SJCRH30 (cell line): ENCODE data around the gene TMED3. TPM values are rescaled to one million over a fixed set of nuclear protein-coding genes. Genes with fewer than 3 reads are reported as not detected.

ENCODE experiments used
- DNase-seq, 2 experiments: peaks; one replicate each; pipeline ENCODE4 v3.0.0-alpha.2; 2015 to 2020
- H3K27ac ChIP-seq: fragments of 250-450 bp; sonication (Bioruptor Pico); 2 replicates; pipeline ENCODE4 v1.5.1; 2020; ENCODE audit warnings: mild to moderate bottlenecking, moderate library complexity
- H3K27me3 ChIP-seq: fragments of 250-450 bp; sonication (Bioruptor Pico); 2 replicates; pipeline ENCODE4 v1.5.1; 2020; ENCODE audit warnings: mild to moderate bottlenecking, moderate library complexity
- H3K36me3 ChIP-seq: fragments of 250-450 bp; sonication (Bioruptor Pico); 2 replicates; pipeline ENCODE4 v1.5.1; 2020; ENCODE audit warnings: mild to moderate bottlenecking, moderate library complexity
- H3K4me1 ChIP-seq: fragments of 250-450 bp; sonication (Bioruptor Pico); 2 replicates; pipeline ENCODE4 v1.5.1; 2020; ENCODE audit warnings: mild to moderate bottlenecking, moderate library complexity
- H3K4me3 ChIP-seq: fragments of 250-450 bp; sonication (Bioruptor Pico); 2 replicates; pipeline ENCODE4 v1.5.1; 2020; ENCODE audit warnings: mild to moderate bottlenecking, moderate library complexity
- H3K9me3 ChIP-seq: fragments of 250-450 bp; sonication (Bioruptor Pico); replicated peaks from 2 replicates; pipeline ENCODE4 v1.5.1; 2020; ENCODE audit warnings: mild to moderate bottlenecking, moderate library complexity
- total RNA-seq: library from RNA; depleted of rRNA; stranded (reverse); fragments of >200 nt; shearing (Covaris generic); gene quantifications from 2 replicates; pipeline ENCODE4 v1.2.3, GENCODE V29; 2014

Gene TMED3
- total RNA-seq, 1 experiment from 2014 or later: 31.9 TPM

DNA sequence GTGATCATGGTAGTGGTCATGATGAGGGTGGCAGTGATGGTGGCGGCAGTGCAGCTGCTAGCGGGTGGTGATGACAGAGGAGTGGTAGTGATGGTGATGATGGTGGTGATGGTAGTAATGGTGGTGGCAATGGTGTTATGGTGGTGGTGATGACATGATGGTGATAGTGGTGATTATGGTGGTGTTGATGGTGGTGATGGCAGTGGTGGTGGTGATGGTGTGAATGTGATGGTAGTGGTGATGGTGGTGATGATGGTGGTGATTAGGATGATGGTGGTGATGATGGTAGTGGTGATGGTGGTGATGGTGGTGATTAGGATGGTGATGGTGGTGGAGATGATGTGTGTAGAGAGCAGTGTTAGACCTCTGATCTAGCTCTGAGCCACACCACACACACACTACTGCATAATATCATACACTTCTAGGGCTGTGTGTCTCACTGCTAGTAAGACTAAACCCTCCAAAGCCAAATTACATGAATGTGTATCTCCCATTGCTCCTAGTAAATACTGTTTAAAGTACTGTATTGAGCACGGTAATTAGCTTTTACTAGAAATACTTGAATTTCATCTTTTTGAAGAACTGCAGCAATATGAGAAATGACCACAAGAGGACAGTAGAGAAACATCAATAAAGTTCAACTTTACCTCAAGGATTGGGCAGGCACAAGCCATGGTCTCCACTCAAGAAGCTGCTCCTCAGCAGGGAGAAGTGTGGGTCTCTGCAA is 28.8 kb downstream of the TMED3 start:
- H3K9me3 ChIP-seq: no peaks in the 10 kb centered on the region
- DNase-seq: peak in 1 of 2 experiments; percentile 66
- no peaks in the 10 kb centered on the region for H3K27me3 ChIP-seq
- no peak overlapping the region for H3K4me3 ChIP-seq
- H3K36me3 ChIP-seq: no peaks in the 10 kb centered on the region
- no peak overlapping the region for H3K27ac ChIP-seq
- no peaks in the 10 kb centered on the region for H3K4me1 ChIP-seq

DNA sequence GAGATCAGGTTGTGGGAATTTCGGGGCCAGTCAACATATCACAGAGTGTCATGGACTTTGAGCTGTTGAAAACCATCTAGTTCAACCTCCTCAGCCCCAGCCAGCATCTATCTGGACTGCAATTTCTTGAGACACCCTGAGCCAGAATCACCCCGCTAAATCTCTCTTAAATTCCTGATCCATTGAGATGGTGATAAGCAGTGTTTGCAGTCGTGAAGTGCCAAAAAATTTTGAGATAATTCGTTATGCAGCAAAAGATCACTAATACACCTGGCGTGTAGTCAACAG is 29.3 kb downstream of the TMED3 start:
- no peak overlapping the region for H3K4me3 ChIP-seq
- H3K9me3 ChIP-seq: no peaks in the 10 kb centered on the region
- H3K4me1 ChIP-seq: no peaks in the 10 kb centered on the region
- no peak for DNase-seq
- no peak overlapping the region for H3K27ac ChIP-seq
- H3K36me3 ChIP-seq: no peaks in the 10 kb centered on the region
- H3K27me3 ChIP-seq: no peaks in the 10 kb centered on the region

DNA sequence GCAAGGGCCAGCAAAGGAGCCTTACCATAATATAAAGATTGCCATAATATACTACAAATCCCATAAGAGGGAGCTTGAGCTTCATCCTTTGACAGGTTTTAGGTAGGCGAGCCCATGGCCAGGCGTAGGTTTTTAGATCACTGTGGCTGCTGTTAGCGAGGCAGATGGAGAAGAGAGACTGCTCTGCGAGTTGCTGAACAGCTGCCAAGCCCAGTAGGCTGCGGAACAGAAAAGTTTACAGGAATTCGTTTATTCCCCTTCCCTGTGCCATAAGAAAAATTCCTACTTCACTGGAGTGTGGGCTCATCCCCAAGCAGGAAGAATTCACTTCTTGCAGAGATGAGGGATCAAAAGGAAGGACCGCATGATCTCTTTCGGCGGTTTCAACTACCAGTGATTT is 30.5 kb downstream of the TMED3 start:
- H3K4me1 ChIP-seq: no peaks in the 10 kb centered on the region
- no peaks in the 10 kb centered on the region for H3K36me3 ChIP-seq
- H3K9me3 ChIP-seq: no peaks in the 10 kb centered on the region
- H3K4me3 ChIP-seq: no peak overlapping the region
- no peaks in the 10 kb centered on the region for H3K27me3 ChIP-seq
- H3K27ac ChIP-seq: no peak overlapping the region
- DNase-seq: no peak

DNA sequence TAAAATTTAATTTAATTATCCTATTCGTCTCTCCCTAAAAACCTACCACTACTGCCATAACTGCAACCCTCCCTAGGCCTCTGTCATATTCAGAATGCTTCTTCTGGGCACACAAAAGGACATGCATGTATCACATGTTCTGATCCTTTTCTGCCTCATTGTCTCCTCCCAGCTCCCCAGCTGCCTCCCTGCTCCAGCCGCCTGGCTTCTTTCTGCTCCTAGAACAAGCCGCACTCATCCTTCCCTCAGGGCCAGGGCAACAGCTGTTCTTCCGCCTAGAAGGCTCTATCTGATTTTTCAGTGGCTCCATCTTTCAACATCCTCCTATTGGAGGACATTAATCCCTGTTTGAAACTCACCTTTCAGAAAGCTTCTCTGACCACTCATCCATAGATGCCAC is 38.6 kb downstream of the TMED3 start:
- H3K27me3 ChIP-seq: no peaks in the 10 kb centered on the region
- no peaks in the 10 kb centered on the region for H3K9me3 ChIP-seq
- peaks cover 4% of the 10 kb centered on the region for H3K4me1 ChIP-seq
- no peak overlapping the region for H3K27ac ChIP-seq
- no peaks in the 10 kb centered on the region for H3K36me3 ChIP-seq
- peak; percentile 81 to 84 for DNase-seq
- H3K4me3 ChIP-seq: no peak overlapping the region

DNA sequence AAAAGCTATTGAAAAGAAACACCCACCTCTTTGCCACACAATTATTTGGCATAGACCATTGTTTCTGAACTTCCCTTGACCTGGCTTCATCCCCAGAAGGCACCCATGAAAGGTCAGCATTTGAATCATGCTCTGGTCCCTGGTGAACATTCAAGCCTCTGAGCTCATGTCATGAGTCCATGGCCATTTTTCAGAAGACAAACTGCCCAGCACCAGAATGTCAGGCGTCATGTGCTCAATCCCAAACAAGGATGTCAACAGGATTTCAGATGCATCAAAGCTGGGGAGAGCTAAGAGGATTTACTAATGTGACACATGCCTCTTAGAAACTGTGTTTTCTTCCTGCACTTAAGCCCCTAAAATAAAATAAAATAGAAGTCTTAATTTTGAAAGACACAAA is 41.3 kb downstream of the TMED3 start:
- peaks cover 4% of the 10 kb centered on the region for H3K4me1 ChIP-seq
- no peak for DNase-seq
- H3K4me3 ChIP-seq: no peak overlapping the region
- no peaks in the 10 kb centered on the region for H3K9me3 ChIP-seq
- no peak overlapping the region for H3K27ac ChIP-seq
- no peaks in the 10 kb centered on the region for H3K27me3 ChIP-seq
- no peaks in the 10 kb centered on the region for H3K36me3 ChIP-seq

DNA sequence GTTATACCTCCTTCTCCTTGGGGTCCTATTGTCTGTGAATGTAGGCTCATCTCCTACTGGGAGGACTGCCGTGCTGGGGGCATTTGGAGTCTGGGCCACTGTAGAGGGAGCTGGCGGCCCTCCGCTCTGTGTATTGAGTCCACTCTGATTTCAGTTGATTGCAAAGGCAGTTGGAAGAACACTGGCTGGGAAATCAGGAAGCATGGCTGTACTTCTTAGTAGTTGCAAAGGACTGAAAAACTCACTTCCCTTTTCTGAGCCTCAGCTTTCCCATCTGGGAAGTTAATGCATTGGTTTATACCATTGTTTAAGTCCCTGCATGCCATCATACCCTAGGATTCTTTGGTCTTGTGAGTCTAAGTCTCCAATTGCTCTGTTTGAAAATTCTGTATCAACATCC is 46.7 kb downstream of the TMED3 start:
- Histone ChIP-seq H3K9me3 (no peaks in the 10 kb centered on the region), H3K4me3 (no peak overlapping the region), H3K27me3 (no peaks in the 10 kb centered on the region), H3K36me3 (no peaks in the 10 kb centered on the region), H3K27ac (no peak overlapping the region), H3K4me1 (no peaks in the 10 kb centered on the region)
- DNase-seq: no peak

DNA sequence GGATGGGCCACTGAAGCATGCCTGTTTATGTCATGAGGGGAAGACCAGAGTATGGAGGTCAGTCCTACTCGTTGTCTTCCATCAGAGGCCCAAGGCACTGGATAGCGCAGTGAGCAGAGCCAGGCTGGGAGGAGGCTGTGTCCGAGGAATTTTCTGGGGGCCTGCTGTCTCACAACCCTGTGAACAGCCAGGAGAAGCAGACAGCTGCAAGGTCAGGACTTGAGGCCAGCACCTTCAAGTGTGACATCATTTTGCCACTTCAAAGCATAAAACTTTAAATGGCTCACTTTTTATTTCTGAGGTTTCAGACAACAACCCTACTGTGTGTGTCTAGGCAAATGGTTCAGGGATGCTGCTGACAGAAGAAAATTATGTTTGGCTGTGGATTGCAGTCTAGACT is 47.2 kb downstream of the TMED3 start:
- peak; percentile 9 to 16 for DNase-seq
- Histone ChIP-seq H3K4me1 (no peaks in the 10 kb centered on the region), H3K27me3 (no peaks in the 10 kb centered on the region), H3K36me3 (no peaks in the 10 kb centered on the region), H3K9me3 (no peaks in the 10 kb centered on the region), H3K4me3 (no peak overlapping the region), H3K27ac (no peak overlapping the region)

DNA sequence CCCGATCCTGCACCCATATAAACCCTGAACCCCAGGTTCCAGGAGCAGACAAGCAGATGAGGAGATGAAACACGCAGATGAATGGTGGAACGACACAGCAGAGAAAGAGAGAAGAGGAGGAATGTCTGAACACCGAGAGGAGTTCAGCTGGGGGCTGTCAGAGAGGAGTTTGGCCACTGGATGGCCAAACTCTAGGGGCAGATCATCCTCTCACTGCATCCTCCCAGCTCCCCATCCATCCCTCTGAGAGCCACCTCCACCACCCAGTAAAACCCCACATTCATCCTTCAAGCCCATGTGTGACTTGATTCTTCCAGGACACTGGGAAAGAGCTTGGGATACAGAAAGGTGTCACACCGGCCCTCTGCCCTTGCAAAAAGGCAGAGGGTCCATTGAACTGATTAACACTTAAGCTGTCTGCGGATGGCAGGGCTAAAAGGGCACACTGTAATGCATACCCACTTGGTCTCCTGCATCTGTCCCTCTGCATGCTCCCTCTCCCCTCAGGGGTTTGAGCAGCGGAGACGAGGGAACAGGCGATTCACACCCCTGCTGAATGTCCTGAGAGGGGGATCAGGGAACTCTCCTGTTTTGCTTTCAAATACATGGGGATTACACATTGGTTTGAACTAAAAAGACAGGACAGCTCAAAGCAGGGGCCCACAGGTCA is 53.8 kb downstream of the TMED3 start:
- Histone ChIP-seq H3K27me3 (no peaks in the 10 kb centered on the region), H3K4me3 (no peak overlapping the region), H3K4me1 (no peaks in the 10 kb centered on the region), H3K27ac (no peak overlapping the region), H3K36me3 (no peaks in the 10 kb centered on the region), H3K9me3 (no peaks in the 10 kb centered on the region)
- no peak for DNase-seq

DNA sequence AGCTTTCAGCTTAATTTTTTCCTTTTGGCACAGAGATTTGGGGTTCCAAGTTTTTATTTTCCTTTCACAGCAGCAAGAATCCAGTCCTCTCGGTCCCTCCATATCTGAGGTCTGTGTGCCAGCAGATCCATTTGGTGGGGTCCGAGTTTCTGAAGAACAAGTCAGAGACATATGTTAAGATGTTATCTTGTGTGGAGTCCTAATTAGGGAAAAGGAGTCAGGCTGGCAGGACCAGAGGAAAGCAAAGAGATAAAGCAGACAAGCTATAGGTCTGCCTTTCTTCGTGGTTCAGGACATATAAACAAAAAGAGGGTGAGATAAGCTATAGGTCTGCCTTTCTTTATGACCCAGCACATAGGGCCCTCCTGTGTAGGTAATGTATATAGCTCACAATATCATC is 54.9 kb downstream of the TMED3 start:
- Histone ChIP-seq H3K9me3 (no peaks in the 10 kb centered on the region), H3K4me1 (no peaks in the 10 kb centered on the region), H3K27me3 (no peaks in the 10 kb centered on the region), H3K36me3 (no peaks in the 10 kb centered on the region), H3K27ac (no peak overlapping the region), H3K4me3 (no peak overlapping the region)
- DNase-seq: no peak

DNA sequence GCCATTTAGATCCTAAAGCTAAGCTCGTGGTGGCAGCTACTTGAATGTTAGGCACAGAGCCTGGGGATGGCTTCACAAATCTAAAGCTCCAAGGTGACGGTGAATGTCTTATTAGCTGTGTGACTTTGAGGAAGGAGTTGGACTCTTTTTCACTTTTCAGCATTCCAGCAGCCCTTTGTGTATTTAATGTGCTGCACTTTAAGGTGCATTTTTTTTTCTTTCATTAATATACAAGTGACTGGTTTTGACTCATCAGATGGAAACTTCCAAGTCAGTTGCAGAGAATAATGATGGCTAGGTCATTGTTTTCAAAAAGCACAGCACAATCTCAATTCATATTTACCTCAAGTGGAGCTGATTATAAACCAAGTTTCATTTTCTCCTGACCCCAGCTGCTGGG is 55.8 kb downstream of the TMED3 start:
- H3K9me3 ChIP-seq: no peaks in the 10 kb centered on the region
- H3K4me3 ChIP-seq: no peak overlapping the region
- DNase-seq: no peak
- no peaks in the 10 kb centered on the region for H3K4me1 ChIP-seq
- no peaks in the 10 kb centered on the region for H3K36me3 ChIP-seq
- no peaks in the 10 kb centered on the region for H3K27me3 ChIP-seq
- no peak overlapping the region for H3K27ac ChIP-seq

DNA sequence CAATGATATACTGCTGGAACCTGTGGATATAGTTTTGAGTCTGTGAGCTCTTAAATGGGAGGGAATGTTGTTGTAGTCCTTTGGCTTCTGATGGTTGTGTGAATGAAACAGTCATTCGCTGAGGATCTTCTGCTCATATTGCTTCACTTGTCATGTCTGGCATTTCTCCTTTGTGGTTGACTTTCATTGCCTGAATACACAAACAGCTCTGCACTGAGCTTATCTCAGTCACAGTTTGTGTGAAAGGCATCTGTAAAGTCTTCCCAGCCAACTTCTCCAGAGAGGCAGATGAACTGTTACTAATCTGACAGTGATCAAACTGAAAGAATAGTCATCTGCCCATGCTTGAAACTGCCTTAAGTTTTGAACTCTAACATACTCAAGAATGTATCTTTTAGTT is 59.8 kb downstream of the TMED3 start:
- Histone ChIP-seq H3K9me3 (no peaks in the 10 kb centered on the region), H3K36me3 (no peaks in the 10 kb centered on the region), H3K27me3 (no peaks in the 10 kb centered on the region), H3K4me1 (no peaks in the 10 kb centered on the region), H3K27ac (no peak overlapping the region), H3K4me3 (no peak overlapping the region)
- DNase-seq: no peak

DNA sequence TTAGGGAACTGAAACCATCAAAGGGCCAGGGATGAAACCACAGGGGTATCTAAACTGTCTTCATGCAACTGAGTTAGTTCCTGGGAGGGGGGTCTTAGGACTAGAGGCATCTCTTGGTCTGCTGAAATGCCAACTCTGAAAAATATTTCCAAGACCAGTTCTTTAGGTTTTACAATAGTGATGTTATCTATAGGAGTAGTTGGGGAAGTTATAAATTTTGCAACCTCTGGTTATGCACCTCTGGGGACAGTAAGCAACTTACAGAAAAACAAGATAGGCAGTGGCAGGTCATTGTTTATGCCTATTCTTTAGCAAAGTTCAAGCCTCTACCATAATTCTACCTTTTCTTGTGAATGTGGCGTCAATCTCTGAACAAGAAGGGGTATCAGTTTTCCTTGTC is 60.7 kb downstream of the TMED3 start:
- no peak overlapping the region for H3K4me3 ChIP-seq
- H3K27ac ChIP-seq: no peak overlapping the region
- no peaks in the 10 kb centered on the region for H3K36me3 ChIP-seq
- H3K4me1 ChIP-seq: no peaks in the 10 kb centered on the region
- H3K27me3 ChIP-seq: no peaks in the 10 kb centered on the region
- H3K9me3 ChIP-seq: no peaks in the 10 kb centered on the region
- no peak for DNase-seq

DNA sequence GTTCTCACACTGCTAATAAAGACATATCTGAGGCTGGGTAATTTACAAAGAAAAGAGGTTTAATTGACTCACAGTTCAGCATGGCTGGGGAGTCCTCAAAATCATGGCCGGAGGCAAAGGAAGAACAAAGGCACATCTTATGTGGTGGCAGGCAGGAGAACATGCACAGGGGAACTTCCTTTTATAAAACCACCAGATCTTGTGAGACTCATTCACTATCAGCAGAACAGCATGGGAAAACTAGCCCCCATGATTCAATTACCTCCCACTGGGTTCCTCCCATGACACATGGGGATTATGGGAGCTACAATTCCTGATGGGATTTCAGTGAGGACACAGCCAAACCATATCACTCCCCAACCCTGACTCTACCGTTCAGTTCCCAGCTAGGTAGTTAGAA is 61.5 kb downstream of the TMED3 start:
- no peak for DNase-seq
- H3K4me1 ChIP-seq: no peaks in the 10 kb centered on the region
- no peak overlapping the region for H3K4me3 ChIP-seq
- H3K27ac ChIP-seq: no peak overlapping the region
- no peaks in the 10 kb centered on the region for H3K36me3 ChIP-seq
- no peaks in the 10 kb centered on the region for H3K9me3 ChIP-seq
- H3K27me3 ChIP-seq: no peaks in the 10 kb centered on the region
